Breast epithelium (tissue), 4 donors: ENCODE data around the gene SPATA6L. TPM values are rescaled to one million over a fixed set of nuclear protein-coding genes. Genes with fewer than 3 reads are reported as not detected.

Source experiments
- DNase-seq, 2 donors: peaks; one replicate each; pipeline ENCODE4 v3.0.0-alpha.2; 2019; ENCODE audit warnings: low spot score in 2 of 2
- H3K27ac ChIP-seq, 2 donors: fragments of 200-600 bp; sonication (generic) in 1 of 2; one replicate each; pipeline ENCODE4 v1.5.1; 2016 to 2019; ENCODE audit warnings: mild to moderate bottlenecking in 1 of 2
- H3K27me3 ChIP-seq, 2 donors: fragments of 200-600 bp; sonication (generic) in 1 of 2; one replicate each; pipeline versions ENCODE4 v1.5.1 to v1.6.0; 2017 to 2019; ENCODE audit warnings: control low read depth in 1 of 2, mild to moderate bottlenecking in 1 of 2
- H3K36me3 ChIP-seq: fragments of 200-600 bp; one replicate; pipeline ENCODE4 v1.5.1; 2019
- H3K4me1 ChIP-seq, 2 donors: fragments of 200-600 bp; sonication (generic); one replicate each; pipeline ENCODE4 v1.5.1; 2016 to 2019; ENCODE audit warnings: control low read depth in 1 of 2
- H3K4me3 ChIP-seq, 3 donors: fragments of 200-600 bp; sonication (generic); 1 replicate in 2 of 3; 2 replicates in 1 of 3; pipeline ENCODE4 v1.5.1; 2016 to 2019; ENCODE audit warnings: mild to moderate bottlenecking in 3 of 3, moderate library complexity in 2 of 3
- H3K9me3 ChIP-seq, 2 donors: fragments of 200-600 bp; sonication (generic) in 1 of 2; one replicate each; pipeline ENCODE4 v1.5.1; 2016 to 2019; ENCODE audit warnings: control low read depth in 1 of 2
- POLR2A ChIP-seq: fragments of 450-650 bp; IDR thresholded peaks from one replicate; pipeline ENCODE4 v1.6.1; 2016; ENCODE audit warnings: antibody characterized with exemption, mild to moderate bottlenecking, moderate library complexity
- POLR2AphosphoS5 ChIP-seq, 3 donors: sonication (generic); formaldehyde crosslinking; IDR thresholded peaks; one replicate each; pipeline ENCODE4 v1.6.1; 2017; ENCODE audit warnings: antibody characterized with exemption in 3 of 3
- intact Hi-C: fragments of 100-400 bp; cut with DNase I; formaldehyde crosslinking; loops from one replicate; pipeline ENCODE4 v1.15.1; 2023; ENCODE audit warnings: low total_unique reads
- total RNA-seq, 3 donors: library from RNA; depleted of rRNA; stranded (reverse); fragments of >200 nt; gene quantifications; one replicate each; pipeline ENCODE4 v1.1.0, GENCODE V29; 2016
- TF ChIP-seq, protein P1 (sequence below), 3 donors: fragments of 450-650 bp; IDR thresholded peaks; one replicate each; pipeline ENCODE4 v1.5.1; 2016 to 2017; ENCODE audit warnings: antibody characterized with exemption in 3 of 3, mild to moderate bottlenecking in 3 of 3, moderate library complexity in 3 of 3

The SPATA6L gene
- total RNA-seq, 3 donors from 2014 or later: 1.4 to 22.5 (median 14.4) TPM

DNA sequence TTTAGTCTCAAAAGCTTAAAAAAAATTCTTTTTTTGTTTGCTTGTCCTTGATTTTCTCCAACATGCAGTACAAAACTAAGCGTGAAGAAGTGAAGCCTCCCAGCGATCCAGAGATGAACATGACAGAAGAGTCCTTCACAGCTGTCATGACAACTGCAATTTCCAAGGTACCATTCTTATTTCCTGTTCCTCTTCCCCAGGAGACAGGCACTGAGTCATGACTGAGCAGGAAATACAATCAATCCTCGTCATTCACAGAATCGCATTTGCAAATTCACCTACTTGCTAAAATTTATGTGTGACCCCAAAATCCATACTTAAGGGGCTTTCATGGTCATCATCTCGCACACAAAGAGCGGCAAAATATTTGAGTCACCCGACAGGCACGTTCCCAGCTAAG is 98.7 kb downstream of the SPATA6L start:
- TF ChIP-seq POLR2A (no peak), POLR2AphosphoS5 (IDR thresholded peaks at IDR 0.05) (no peak)
- TF ChIP-seq, protein P1, sequence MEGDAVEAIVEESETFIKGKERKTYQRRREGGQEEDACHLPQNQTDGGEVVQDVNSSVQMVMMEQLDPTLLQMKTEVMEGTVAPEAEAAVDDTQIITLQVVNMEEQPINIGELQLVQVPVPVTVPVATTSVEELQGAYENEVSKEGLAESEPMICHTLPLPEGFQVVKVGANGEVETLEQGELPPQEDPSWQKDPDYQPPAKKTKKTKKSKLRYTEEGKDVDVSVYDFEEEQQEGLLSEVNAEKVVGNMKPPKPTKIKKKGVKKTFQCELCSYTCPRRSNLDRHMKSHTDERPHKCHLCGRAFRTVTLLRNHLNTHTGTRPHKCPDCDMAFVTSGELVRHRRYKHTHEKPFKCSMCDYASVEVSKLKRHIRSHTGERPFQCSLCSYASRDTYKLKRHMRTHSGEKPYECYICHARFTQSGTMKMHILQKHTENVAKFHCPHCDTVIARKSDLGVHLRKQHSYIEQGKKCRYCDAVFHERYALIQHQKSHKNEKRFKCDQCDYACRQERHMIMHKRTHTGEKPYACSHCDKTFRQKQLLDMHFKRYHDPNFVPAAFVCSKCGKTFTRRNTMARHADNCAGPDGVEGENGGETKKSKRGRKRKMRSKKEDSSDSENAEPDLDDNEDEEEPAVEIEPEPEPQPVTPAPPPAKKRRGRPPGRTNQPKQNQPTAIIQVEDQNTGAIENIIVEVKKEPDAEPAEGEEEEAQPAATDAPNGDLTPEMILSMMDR (IDR thresholded peaks at IDR 0.05): no peak
- H3K9me3 ChIP-seq: no peaks in the 10 kb centered on the region
- no peaks in the 10 kb centered on the region for H3K36me3 ChIP-seq
- no peak overlapping the region for H3K27ac ChIP-seq
- H3K4me1 ChIP-seq: no peaks in the 10 kb centered on the region
- no peak for DNase-seq
- intact Hi-C loops: no loop called here
- no peaks in the 10 kb centered on the region for H3K27me3 ChIP-seq
- H3K4me3 ChIP-seq: no peak overlapping the region

DNA sequence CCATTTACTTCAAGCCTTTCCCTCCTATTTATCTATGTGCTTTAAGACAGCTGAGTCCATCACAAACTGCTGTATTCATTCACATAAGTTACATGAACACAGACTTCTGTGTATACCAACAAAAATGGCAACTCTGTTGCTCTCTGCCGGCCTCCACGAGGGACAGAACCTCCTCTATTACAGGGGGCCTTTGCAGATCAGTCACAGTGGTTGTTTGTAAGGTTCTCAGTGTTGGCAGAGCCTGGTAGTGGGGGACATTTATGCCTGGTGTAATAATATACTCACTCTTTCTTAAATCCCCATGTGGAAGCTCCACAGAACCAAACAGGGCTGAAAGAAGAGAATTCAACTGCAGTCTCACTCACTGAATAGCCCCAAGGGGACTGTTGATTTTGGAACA is 99.5 kb downstream of the SPATA6L start:
- Histone ChIP-seq H3K27ac (no peak overlapping the region), H3K4me3 (no peak overlapping the region), H3K9me3 (no peaks in the 10 kb centered on the region), H3K27me3 (no peaks in the 10 kb centered on the region), H3K4me1 (no peaks in the 10 kb centered on the region), H3K36me3 (no peaks in the 10 kb centered on the region)
- intact Hi-C loops: no loop called here
- no peak for DNase-seq
- TF ChIP-seq, protein P1 (IDR thresholded peaks at IDR 0.05): no peak
- TF ChIP-seq POLR2AphosphoS5 (IDR thresholded peaks at IDR 0.05) (no peak), POLR2A (no peak)

DNA sequence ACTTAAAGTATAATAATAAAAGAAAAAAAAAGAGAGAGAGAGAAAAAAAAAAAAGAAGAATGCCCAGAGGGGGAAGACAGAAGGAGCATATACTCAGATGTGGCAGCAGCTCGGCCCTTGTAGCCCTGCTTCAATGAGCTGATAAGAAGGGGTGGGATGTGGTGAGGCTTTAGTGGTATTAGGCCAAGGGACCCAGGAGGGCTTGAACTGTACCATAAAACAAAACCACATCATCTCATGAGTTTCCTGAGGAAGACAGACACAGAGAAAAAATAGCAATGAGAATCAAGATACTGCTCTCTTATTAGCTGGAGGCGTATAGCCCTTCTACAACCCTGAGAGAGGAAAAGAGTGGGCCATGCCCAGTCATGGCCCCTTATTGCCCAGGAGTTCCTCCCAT is 103.2 kb downstream of the SPATA6L start:
- no peaks in the 10 kb centered on the region for H3K36me3 ChIP-seq
- no peaks in the 10 kb centered on the region for H3K27me3 ChIP-seq
- intact Hi-C loops: no loop called here
- no peak overlapping the region for H3K27ac ChIP-seq
- DNase-seq: no peak
- H3K4me1 ChIP-seq: no peaks in the 10 kb centered on the region
- H3K9me3 ChIP-seq: no peaks in the 10 kb centered on the region
- no peak overlapping the region for H3K4me3 ChIP-seq
- TF ChIP-seq POLR2A (no peak), POLR2AphosphoS5 (IDR thresholded peaks at IDR 0.05) (no peak)
- TF ChIP-seq, protein P1 (IDR thresholded peaks at IDR 0.05): no peak

DNA sequence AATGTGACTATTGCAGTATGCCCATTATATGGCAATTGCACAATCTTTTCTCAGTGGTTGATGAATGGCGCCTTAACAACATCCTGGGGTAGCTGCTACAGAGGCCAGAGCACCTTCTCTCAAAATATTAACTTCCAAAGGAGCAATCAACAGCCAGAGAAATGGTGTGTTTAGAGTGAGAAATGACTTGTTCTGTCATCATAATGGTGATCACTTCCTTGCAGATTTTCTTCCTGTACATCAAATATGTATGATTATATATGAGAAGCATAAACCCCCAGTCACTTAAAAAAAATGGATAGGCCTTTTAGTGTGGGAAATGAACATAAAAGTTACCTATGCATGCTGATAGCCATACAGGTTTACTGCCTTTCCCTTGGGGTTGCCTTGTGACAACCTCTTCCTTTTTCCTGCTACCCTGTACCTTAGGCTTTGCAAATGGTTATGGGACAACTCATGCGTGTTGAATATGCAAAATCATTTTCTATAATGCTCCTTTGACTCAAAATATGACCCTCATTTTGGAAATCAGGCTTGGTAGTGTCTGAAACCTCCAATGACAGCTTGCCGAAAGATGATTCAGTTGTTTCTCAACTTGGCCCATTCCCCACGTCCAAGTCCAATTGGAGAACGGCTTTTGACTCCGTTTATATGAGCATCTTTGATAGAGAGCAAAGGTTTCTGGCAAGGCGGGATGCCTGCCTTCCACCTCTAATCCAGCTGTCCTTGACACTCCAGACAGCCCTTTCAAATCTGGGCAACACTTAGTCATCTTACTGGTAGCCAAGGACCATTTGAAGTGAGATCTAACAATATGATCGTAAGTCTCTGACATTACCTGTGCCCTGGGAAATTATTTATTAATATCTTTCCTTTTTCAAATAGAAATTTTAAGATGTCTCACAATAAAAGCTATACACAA is 106.8 kb downstream of the SPATA6L start:
- Histone ChIP-seq H3K36me3 (no peaks in the 10 kb centered on the region), H3K4me3 (no peak overlapping the region), H3K4me1 (no peaks in the 10 kb centered on the region), H3K27ac (no peak overlapping the region), H3K27me3 (no peaks in the 10 kb centered on the region), H3K9me3 (no peaks in the 10 kb centered on the region)
- DNase-seq: no peak
- intact Hi-C loops: no loop called here
- TF ChIP-seq POLR2A (no peak), POLR2AphosphoS5 (IDR thresholded peaks at IDR 0.05) (no peak)
- TF ChIP-seq, protein P1 (IDR thresholded peaks at IDR 0.05): no peak

DNA sequence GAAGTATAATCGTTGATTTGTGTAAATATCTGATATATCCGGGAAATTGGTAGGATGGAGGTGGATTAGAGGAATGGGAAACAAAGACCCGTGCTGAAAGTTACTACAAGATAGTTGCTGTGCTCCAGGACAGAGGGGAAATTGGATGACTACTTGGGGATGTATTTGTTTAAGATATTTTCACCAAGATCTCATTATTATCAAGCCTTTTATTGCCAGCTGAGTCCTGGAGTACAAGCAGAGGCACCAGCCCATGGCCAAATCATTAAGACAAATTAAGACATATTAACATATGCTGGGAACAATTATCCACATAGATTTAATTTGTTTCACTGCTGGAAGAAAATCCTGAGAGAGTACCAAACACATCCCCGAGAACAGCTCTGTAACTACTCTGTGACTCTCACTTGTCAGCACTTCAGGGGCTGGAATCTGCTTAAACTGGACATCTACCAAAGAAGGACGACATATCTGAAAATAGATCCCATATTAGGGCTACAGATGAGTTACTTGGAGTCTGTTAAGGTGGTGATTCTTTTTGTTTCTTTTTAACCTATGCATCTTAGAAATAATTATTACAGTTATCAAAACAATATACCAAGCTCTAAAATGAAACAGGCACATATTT is 107.8 kb downstream of the SPATA6L start:
- Histone ChIP-seq H3K4me3 (no peak overlapping the region), H3K27me3 (no peaks in the 10 kb centered on the region), H3K27ac (no peak overlapping the region), H3K36me3 (no peaks in the 10 kb centered on the region), H3K4me1 (no peaks in the 10 kb centered on the region), H3K9me3 (no peaks in the 10 kb centered on the region)
- no peak for DNase-seq
- no peak for TF ChIP-seq POLR2A
- TF ChIP-seq, protein P1 (IDR thresholded peaks at IDR 0.05): no peak
- TF ChIP-seq POLR2AphosphoS5 (IDR thresholded peaks at IDR 0.05): no peak
- intact Hi-C loops: no loop called here
